Suprapubic skin (tissue), 4 donors: Measurements from ENCODE around the gene SKI. TPM values are rescaled to one million over a fixed set of nuclear protein-coding genes. Genes with fewer than 3 reads are reported as not detected.

Experiments
- DNase-seq, 2 donors: peaks; one replicate each; pipeline ENCODE4 v3.0.0-alpha.2; 2019; ENCODE audit warnings: low spot score in 2 of 2
- H3K27ac ChIP-seq: fragments of 200-600 bp; sonication (generic); one replicate; pipeline ENCODE4 v1.5.1; 2019
- H3K27me3 ChIP-seq: fragments of 200-600 bp; sonication (generic); one replicate; pipeline ENCODE4 v1.5.1; 2019
- H3K36me3 ChIP-seq: fragments of 200-600 bp; sonication (generic); one replicate; pipeline ENCODE4 v1.5.1; 2019
- H3K4me1 ChIP-seq: fragments of 200-600 bp; sonication (generic); one replicate; pipeline ENCODE4 v1.5.1; 2019
- H3K4me3 ChIP-seq: fragments of 200-600 bp; sonication (generic); one replicate; pipeline ENCODE4 v1.5.1; 2019; ENCODE audit warnings: mild to moderate bottlenecking
- H3K9me3 ChIP-seq: fragments of 200-600 bp; sonication (generic); one replicate; pipeline ENCODE4 v1.5.1; 2019
- EP300 ChIP-seq: sonication (generic); formaldehyde crosslinking; IDR thresholded peaks from one replicate; pipeline ENCODE4 v1.6.1; 2017; ENCODE audit warnings: antibody characterized with exemption
- POLR2A ChIP-seq, 2 donors: fragments of 450-650 bp; IDR thresholded peaks; one replicate each; pipeline ENCODE4 v1.6.1; 2017; ENCODE audit warnings: antibody characterized with exemption in 2 of 2, mild to moderate bottlenecking in 2 of 2, moderate library complexity in 2 of 2
- POLR2AphosphoS5 ChIP-seq, 3 donors: sonication (generic); formaldehyde crosslinking; IDR thresholded peaks; one replicate each; pipeline ENCODE4 v1.6.1; 2017; ENCODE audit warnings: antibody characterized with exemption in 3 of 3
- WGBS: methylation state at CpG from one replicate; pipeline ENCODE4 v1.1.5; 2018; 5-methylcytosine and 5-hydroxymethylcytosine counted together
- total RNA-seq, 4 donors: library from RNA; depleted of rRNA; stranded (reverse); fragments of >200 nt; gene quantifications; one replicate each; pipeline ENCODE4 v1.1.0, GENCODE V29; 2016
- TF ChIP-seq, protein P1 (sequence below), 2 donors: fragments of 200-600 bp in 1 of 2; fragments of 450-650 bp in 1 of 2; sonication (generic) in 1 of 2; IDR thresholded peaks; one replicate each; pipeline ENCODE4 v1.5.1; 2016 to 2019; ENCODE audit warnings: antibody characterized with exemption in 2 of 2, mild to moderate bottlenecking in 1 of 2, moderate library complexity in 1 of 2

The SKI gene
- total RNA-seq, 4 donors from 2014 or later, result 51.8 to 91.2 (median 68.1) TPM

DNA sequence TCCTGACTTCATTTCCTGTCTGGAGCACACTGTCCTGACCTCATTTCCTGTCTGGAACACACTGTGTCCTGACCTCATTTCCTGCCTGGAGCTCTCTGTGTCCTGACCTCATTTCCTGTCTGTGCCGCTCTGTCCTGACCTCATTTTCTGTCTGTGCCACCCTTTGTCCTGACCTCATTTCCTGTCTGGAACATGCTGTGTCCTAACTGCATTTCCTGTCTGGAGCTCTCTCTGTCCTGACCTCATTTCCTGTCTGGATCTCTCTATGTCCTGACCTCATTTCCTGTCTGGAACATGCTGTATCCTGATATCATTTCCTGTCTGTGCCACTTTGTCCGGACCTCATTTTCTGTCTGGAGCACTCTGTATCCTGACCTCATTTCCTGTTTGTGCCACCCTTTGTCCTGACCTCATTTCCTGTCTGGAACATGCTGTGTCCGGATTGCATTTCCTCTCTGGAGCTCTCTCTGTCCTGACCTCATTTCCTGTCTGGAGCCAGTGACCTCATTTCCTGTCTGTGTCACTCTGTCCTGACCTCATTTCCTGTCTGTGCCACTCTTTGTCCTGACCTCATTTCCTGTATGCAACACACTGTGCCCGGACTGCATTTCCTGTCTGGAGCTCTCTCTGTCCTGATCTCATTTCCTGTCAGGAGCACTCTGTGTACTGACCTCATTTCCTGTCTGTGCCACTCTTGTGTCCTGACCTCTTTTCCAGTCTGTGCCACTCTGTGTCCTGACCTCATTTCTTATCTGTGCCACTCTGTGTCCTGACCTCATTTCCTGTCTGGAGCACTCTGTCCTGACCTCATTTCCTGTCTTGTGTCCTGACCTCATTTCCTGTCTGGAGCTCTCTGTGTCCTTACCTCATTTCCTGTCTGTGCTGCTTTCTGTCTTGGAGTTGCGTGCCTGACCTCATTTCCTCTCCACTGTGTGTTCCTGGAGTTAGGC, 27.6 kb downstream of the SKI start:
- peaks cover 91% of the 10 kb centered on the region for H3K4me1 ChIP-seq
- no peaks in the 10 kb centered on the region for H3K27me3 ChIP-seq
- no peak for TF ChIP-seq POLR2AphosphoS5 (IDR thresholded peaks at IDR 0.05)
- TF ChIP-seq, protein P1, sequence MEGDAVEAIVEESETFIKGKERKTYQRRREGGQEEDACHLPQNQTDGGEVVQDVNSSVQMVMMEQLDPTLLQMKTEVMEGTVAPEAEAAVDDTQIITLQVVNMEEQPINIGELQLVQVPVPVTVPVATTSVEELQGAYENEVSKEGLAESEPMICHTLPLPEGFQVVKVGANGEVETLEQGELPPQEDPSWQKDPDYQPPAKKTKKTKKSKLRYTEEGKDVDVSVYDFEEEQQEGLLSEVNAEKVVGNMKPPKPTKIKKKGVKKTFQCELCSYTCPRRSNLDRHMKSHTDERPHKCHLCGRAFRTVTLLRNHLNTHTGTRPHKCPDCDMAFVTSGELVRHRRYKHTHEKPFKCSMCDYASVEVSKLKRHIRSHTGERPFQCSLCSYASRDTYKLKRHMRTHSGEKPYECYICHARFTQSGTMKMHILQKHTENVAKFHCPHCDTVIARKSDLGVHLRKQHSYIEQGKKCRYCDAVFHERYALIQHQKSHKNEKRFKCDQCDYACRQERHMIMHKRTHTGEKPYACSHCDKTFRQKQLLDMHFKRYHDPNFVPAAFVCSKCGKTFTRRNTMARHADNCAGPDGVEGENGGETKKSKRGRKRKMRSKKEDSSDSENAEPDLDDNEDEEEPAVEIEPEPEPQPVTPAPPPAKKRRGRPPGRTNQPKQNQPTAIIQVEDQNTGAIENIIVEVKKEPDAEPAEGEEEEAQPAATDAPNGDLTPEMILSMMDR (IDR thresholded peaks at IDR 0.05), result no peak
- TF ChIP-seq EP300, result no peak
- TF ChIP-seq POLR2A (IDR thresholded peaks at IDR 0.05), result no peak
- WGBS, result 64% methylated on average over 5 of the region's 5 CpGs
- H3K36me3 ChIP-seq, result no peaks in the 10 kb centered on the region
- no peak for DNase-seq
- H3K4me3 ChIP-seq, result no peak overlapping the region
- H3K27ac ChIP-seq, result peak overlapping the region; percentile 83
- H3K9me3 ChIP-seq, result no peaks in the 10 kb centered on the region

DNA sequence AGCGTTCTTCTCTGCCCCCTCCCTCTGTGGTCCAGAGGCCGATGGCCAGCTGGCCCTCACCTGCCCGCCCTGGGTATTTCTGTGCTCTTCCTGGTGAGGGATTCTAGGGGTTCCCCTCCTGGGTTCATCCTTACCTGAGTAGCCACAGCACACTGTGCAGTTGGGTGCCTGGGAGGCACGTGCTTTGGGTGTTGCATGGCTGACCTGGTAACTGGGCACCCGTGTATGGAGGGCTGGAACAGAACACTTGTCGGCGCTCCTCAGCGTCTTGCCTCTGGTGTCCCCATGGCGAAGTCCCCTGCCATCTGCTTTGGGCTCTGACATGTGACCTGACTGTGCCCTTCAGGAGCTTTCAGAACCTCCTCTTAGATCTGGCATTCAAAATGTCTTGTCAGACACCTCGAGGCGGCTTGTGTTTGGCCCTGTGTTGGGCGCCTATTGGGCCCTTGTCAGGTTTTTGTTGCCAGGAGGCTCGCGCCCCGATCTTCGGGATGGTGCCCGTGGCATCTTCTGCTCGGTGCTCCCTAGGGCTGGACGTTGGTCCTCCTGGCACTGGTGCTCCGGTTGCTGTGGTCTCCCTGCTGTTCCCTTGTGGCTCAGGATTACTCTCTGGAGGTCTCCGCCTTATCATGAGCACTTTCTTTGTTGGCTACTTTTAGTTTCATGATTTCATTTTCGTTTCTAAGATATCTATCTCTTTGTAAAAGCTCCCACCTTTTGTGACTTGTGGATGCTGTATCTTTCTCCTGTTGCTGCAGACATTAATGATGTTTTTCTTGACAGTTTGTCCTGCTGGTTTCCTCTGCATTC, 28.5 kb downstream of the SKI start:
- no peak overlapping the region for H3K4me3 ChIP-seq
- DNase-seq, result no peak
- H3K9me3 ChIP-seq, result no peaks in the 10 kb centered on the region
- peaks cover 88% of the 10 kb centered on the region for H3K4me1 ChIP-seq
- no peaks in the 10 kb centered on the region for H3K36me3 ChIP-seq
- WGBS, result 57% methylated on average over 17 of the region's 22 CpGs
- H3K27me3 ChIP-seq, result no peaks in the 10 kb centered on the region
- H3K27ac ChIP-seq, result peak overlapping the region; percentile 83
- TF ChIP-seq POLR2AphosphoS5 (IDR thresholded peaks at IDR 0.05) (no peak), EP300 (no peak), POLR2A (IDR thresholded peaks at IDR 0.05) (no peak)
- TF ChIP-seq, protein P1 (IDR thresholded peaks at IDR 0.05), result no peak

DNA sequence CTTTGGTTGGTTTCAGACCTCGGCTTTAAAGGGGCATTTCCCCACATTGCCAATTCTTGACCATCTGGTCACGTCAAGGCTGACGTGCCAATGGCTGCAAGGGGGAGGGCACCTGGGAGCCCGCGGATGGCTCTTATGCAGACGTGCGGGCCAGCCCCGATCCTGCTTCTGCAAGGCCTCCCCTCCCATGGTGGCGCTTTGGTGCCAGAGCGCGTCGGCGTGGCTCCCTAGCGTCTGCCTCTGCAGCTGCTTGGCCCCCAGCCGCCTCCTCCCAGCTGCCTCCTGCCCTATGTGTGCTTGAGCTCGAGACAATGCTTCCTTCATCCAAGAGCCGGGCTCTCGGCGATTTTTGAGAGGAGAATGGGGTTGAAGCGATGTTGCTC, 29.1 kb downstream of the SKI start:
- H3K27me3 ChIP-seq, result no peaks in the 10 kb centered on the region
- no peaks in the 10 kb centered on the region for H3K36me3 ChIP-seq
- H3K4me3 ChIP-seq, result no peak overlapping the region
- peaks cover 84% of the 10 kb centered on the region for H3K4me1 ChIP-seq
- 25% methylated on average over 20 of the region's 20 CpGs for WGBS
- peak overlapping the region; percentile 83 for H3K27ac ChIP-seq
- TF ChIP-seq, protein P1 (IDR thresholded peaks at IDR 0.05), result no peak
- no peak for TF ChIP-seq POLR2A (IDR thresholded peaks at IDR 0.05)
- no peak for TF ChIP-seq POLR2AphosphoS5 (IDR thresholded peaks at IDR 0.05)
- no peak for TF ChIP-seq EP300
- no peak for DNase-seq
- H3K9me3 ChIP-seq, result no peaks in the 10 kb centered on the region

DNA sequence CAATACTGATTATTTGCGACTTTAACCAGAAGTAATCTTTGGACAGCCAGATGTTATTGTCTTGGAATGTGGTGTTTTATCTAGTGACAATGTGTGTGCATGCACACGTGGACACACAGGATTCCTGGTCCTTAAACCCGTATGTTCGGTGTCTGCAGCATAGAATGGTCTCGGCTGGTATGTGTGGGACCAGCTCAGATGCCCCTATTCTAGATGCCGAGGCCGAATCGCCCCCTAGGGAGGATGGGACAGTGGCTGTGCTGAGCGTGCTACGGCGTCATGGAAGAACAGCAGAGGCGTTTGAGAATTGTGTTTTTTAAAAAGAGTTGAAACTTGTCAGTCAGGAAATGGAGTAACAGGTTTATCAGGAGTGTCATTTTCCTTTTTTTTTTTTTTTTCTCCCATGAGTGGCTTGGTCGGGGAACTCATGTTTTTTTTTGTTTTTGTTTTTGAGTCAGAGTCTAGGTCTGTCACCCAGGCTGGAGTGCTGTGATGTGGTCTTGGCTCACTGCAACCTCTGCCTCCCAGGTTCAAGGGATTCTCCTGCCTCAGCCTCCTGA, 30.1 kb downstream of the SKI start:
- no peak for TF ChIP-seq EP300
- TF ChIP-seq, protein P1 (IDR thresholded peaks at IDR 0.05), result no peak
- no peak for TF ChIP-seq POLR2A (IDR thresholded peaks at IDR 0.05)
- TF ChIP-seq POLR2AphosphoS5 (IDR thresholded peaks at IDR 0.05), result no peak
- Histone ChIP-seq H3K9me3 (no peaks in the 10 kb centered on the region), H3K4me1 (peaks cover 76% of the 10 kb centered on the region), H3K36me3 (no peaks in the 10 kb centered on the region), H3K4me3 (no peak overlapping the region), H3K27ac (peak overlapping the region; percentile 83), H3K27me3 (no peaks in the 10 kb centered on the region)
- no peak for DNase-seq
- WGBS, result 42% methylated on average over 13 of the region's 13 CpGs
